ENCODE measurements around the gene RTL10. TPM values are rescaled to one million over a fixed set of nuclear protein-coding genes. Genes with fewer than 3 reads are reported as not detected.

The RTL10 gene
- total RNA-seq, 1 experiment from 2014 or later, result 24.4 TPM

- H3K27me3 Mint-ChIP-seq (ENCODE audit: low read depth), result no peaks in the 10 kb centered on the region; the same call in 1 of the 2 replicates
Measured at GRCh38 chr22:19889951-19890350, 35.3 kb upstream of the RTL10 start.

More at GRCh38 chr22:19889951-19890350, 35.3 kb upstream of the RTL10 start:
- Histone ChIP-seq H3K4ac (ENCODE audit: low read depth, low read length) (no peak overlapping the region), H4K20me1 (ENCODE audit: control insufficient read depth, insufficient read depth, insufficient read length) (no peaks in the 10 kb centered on the region), H3K27me3 (ENCODE audit: insufficient read depth, low read length) (no peaks in the 10 kb centered on the region; the same call in 1 of the 2 replicates), H3K18ac (ENCODE audit: insufficient read length, low read depth, low read length) (peak overlapping the region; percentile 27), H4K8ac (replicated peaks; ENCODE audit: insufficient read length, low read depth, low read length) (no peak overlapping the region), H2BK5ac (ENCODE audit: insufficient read length, low read length) (no peak overlapping the region), H3T11ph (ENCODE audit: low read length) (no peak overlapping the region), H3K79me1 (ENCODE audit: insufficient read depth, low read depth, low read length, poor library complexity, severe bottlenecking) (no peaks in the 10 kb centered on the region), H3K4me1 (ENCODE audit: insufficient read depth, low read length) (peaks cover 5% of the 10 kb centered on the region; the same call in 1 of the 2 replicates), H3K14ac (ENCODE audit: insufficient read depth, low read length) (peak overlapping the region; percentile 51), H3K23ac (ENCODE audit: insufficient read length, low read depth, low read length) (no peak overlapping the region), H2AK5ac (ENCODE audit: insufficient read length, low read length) (no peak overlapping the region), H2BK120ac (ENCODE audit: low read depth, low read length, poor library complexity, severe bottlenecking) (no peak overlapping the region), H3K9me3 (ENCODE audit: control insufficient read depth, low read depth, low read length) (no peaks in the 10 kb centered on the region), H3K9ac (ENCODE audit: extremely low read depth, insufficient read length, low read length) (no peak overlapping the region), H3K79me2 (ENCODE audit: insufficient read depth, low read length) (no peaks in the 10 kb centered on the region), H3K27ac (ENCODE audit: insufficient read length, low read depth, low read length) (no peak overlapping the region), H2BK12ac (ENCODE audit: insufficient read length, low read depth, low read length) (no peak overlapping the region), H4K91ac (ENCODE audit: insufficient read length, low read depth, low read length) (no peak overlapping the region), H3K23me2 (ENCODE audit: insufficient read length, low read depth, low read length, poor library complexity, severe bottlenecking) (no peaks in the 10 kb centered on the region), H3K56ac (ENCODE audit: insufficient read length, low read depth, low read length) (no peak overlapping the region), H2BK20ac (ENCODE audit: low read depth, low read length, poor library complexity, severe bottlenecking) (no peak overlapping the region), H4K5ac (ENCODE audit: insufficient read length, low read depth, low read length) (no peak overlapping the region), H3K4me2 (ENCODE audit: insufficient read depth, insufficient read length, low read length) (no peak overlapping the region), H2AFZ (ENCODE audit: low read length) (no peak overlapping the region), H2BK15ac (ENCODE audit: low read depth, low read length) (no peak overlapping the region)
- H3K4me1 Mint-ChIP-seq, result peaks cover 25 to 28% of the 10 kb centered on the region in 2 experiments
- WGBS (ENCODE audit: extremely low coverage, insufficient read length, low lambda C conversion rate), result no CpG with 5 or more reads among the region's 9 CpGs
- no peak for DNase-seq
- no peak overlapping the region; a peak in 1 of 7 replicates for H3K27ac Mint-ChIP-seq
- H3K4me3 Mint-ChIP-seq, result no peak overlapping the region
- H3K36me3 Mint-ChIP-seq (ENCODE audit: insufficient read depth in 1 of 3, low read depth in 3 of 3), result peaks cover 0 to 7% (median 4%) of the 10 kb centered on the region in 3 experiments; a peak in 2 of 7 replicates
- no peaks in the 10 kb centered on the region for H3K9me3 Mint-ChIP-seq
- TF ChIP-seq CTCF (conservative IDR thresholded peaks at IDR 0.05), result no peak

Data from H9 (cell line).